NCI-H2029 (cell line): ENCODE measurements around the gene NOG.

Experiments used
- DNase-seq: peaks from one replicate; lab custom pipeline; 2025; lab: John Stamatoyannopoulos, UW

The NOG gene

GRCh38 chr17:56597495-56597990, 4.0 kb downstream of the NOG start:
- DNase-seq: no peak

GRCh38 chr17:56598466-56598865, 5.0 kb downstream of the NOG start:
- no peak for DNase-seq

GRCh38 chr17:56599088-56599487, 5.6 kb downstream of the NOG start:
- no peak for DNase-seq

- DNase-seq: no peak
Measured at GRCh38 chr17:56599566-56599965, 6.1 kb downstream of the NOG start.

- DNase-seq: no peak
Measured at GRCh38 chr17:56600256-56600655, 6.8 kb downstream of the NOG start.

- DNase-seq: no peak
Measured at GRCh38 chr17:56601591-56601990, 8.1 kb downstream of the NOG start.

GRCh38 chr17:56602292-56603130, 9.0 kb downstream of the NOG start:
- no peak for DNase-seq

GRCh38 chr17:56603486-56604238, 10.2 kb downstream of the NOG start:
- DNase-seq: no peak

GRCh38 chr17:56604691-56605290, 11.3 kb downstream of the NOG start:
- DNase-seq: no peak

- no peak for DNase-seq
Measured at GRCh38 chr17:56608944-56609343, 15.4 kb downstream of the NOG start.

GRCh38 chr17:56610321-56610720, 16.8 kb downstream of the NOG start:
- DNase-seq: no peak

- no peak for DNase-seq
Measured at GRCh38 chr17:56613131-56613530, 19.6 kb downstream of the NOG start.

- DNase-seq: no peak
Measured at GRCh38 chr17:56614522-56614921, 21.0 kb downstream of the NOG start.

GRCh38 chr17:56616239-56616638, 22.7 kb downstream of the NOG start:
- no peak for DNase-seq

GRCh38 chr17:56623383-56623782, 29.9 kb downstream of the NOG start:
- DNase-seq: no peak

GRCh38 chr17:56624309-56624708, 30.8 kb downstream of the NOG start:
- no peak for DNase-seq

- DNase-seq: no peak
Measured at GRCh38 chr17:56624912-56625311, 31.4 kb downstream of the NOG start.

GRCh38 chr17:56629531-56630075, 36.1 kb downstream of the NOG start:
- DNase-seq: no peak

GRCh38 chr17:56630202-56630601, 36.7 kb downstream of the NOG start:
- no peak for DNase-seq

- no peak for DNase-seq
Measured at GRCh38 chr17:56633681-56634080, 40.2 kb downstream of the NOG start.

- no peak for DNase-seq
Measured at GRCh38 chr17:56635641-56636040, 42.1 kb downstream of the NOG start.

- no peak for DNase-seq
Measured at GRCh38 chr17:56636265-56636664, 42.8 kb downstream of the NOG start.
